22Rv1 (cell line): ENCODE measurements around the gene SMIM23.
"Not testable (repeated sequence)": the region's sequence is repeated elsewhere in the genome, so short reads cannot be mapped to it uniquely, and the experiment has no call there.

ENCODE experiments used
- H3K27ac ChIP-seq: fragments of 450-650 bp; 2 replicates; pipeline ENCODE4 v1.5.1; 2017
- CTCF ChIP-seq: fragments of 450-650 bp; IDR thresholded peaks from 2 replicates; pipeline ENCODE4 v1.5.1; 2017; ENCODE audit warnings: mild to moderate bottlenecking
- ZFX ChIP-seq: fragments of 450-650 bp; IDR thresholded peaks from 2 replicates; pipeline ENCODE4 v1.6.1; 2017; ENCODE audit warnings: antibody characterized with exemption, borderline replicate concordance

Gene SMIM23

GRCh38 chr5:171774418-171774817, 11.2 kb upstream of the SMIM23 start:
- H3K27ac ChIP-seq, result no peak overlapping the region
- TF ChIP-seq ZFX (no peak), CTCF (no peak)

GRCh38 chr5:171776213-171776612, 9.4 kb upstream of the SMIM23 start:
- TF ChIP-seq CTCF, result no peak
- TF ChIP-seq ZFX, result no peak
- no peak overlapping the region for H3K27ac ChIP-seq

- TF ChIP-seq CTCF (no peak), ZFX (no peak)
- H3K27ac ChIP-seq, result no peak overlapping the region
Measured at GRCh38 chr5:171776770-171777759, 8.6 kb upstream of the SMIM23 start.

GRCh38 chr5:171781744-171782143, 3.9 kb upstream of the SMIM23 start:
- not testable (repeated sequence) for H3K27ac ChIP-seq

- TF ChIP-seq ZFX (no peak), CTCF (no peak)
Measured at GRCh38 chr5:171782332-171782966, 3.2 kb upstream of the SMIM23 start.

GRCh38 chr5:171783051-171783450, 2.6 kb upstream of the SMIM23 start:
- no peak for TF ChIP-seq ZFX
- TF ChIP-seq CTCF, result no peak
- no peak overlapping the region for H3K27ac ChIP-seq

More at GRCh38 chr5:171782332-171782966, 3.2 kb upstream of the SMIM23 start:
- H3K27ac ChIP-seq, result no peak overlapping the region

- H3K27ac ChIP-seq, result no peak overlapping the region
- TF ChIP-seq CTCF (no peak), ZFX (no peak)
Measured at GRCh38 chr5:171789353-171789752, 3.7 kb downstream of the SMIM23 start.
